K562 (cell line): Measurements from ENCODE around the gene MYO18A. TPM values are rescaled to one million over a fixed set of nuclear protein-coding genes. Genes with fewer than 3 reads are reported as not detected.

ENCODE experiments used
- ATAC-seq: fragments of 200-7000 bp; cut with Tn5 transposase; 3 replicates; pipeline ENCODE4 v1.9.1; 2020; ENCODE audit warnings: moderate library complexity
- BruUV-seq: library from RNA; stranded (reverse); fragments of 400-500 nt; replicated peaks from 2 replicates; lab custom pipeline; 2021; lab: Mats Ljungman, UMichigan
- CTCF ChIA-PET: fragments of 300-600 bp; formaldehyde crosslinking; extraction: SDS; loops from one replicate; lab custom pipeline; 2021; ENCODE audit warnings: low intra/inter-chr PET ratio; lab: Yijun Ruan, JAX
- POLR2A ChIA-PET: fragments of 300-600, 350-650 bp; sonication (Branson Sonifier 250); formaldehyde crosslinking; extraction: SDS; loops from one replicate; lab custom pipeline; 2021; ENCODE audit warnings: antibody characterized with exemption, inconsistent platforms; lab: Yijun Ruan, JAX
- DNase-seq, 4 experiments: peaks; one replicate each; pipeline versions ENCODE4 v3.0.0 to v3.0.0-alpha.2; 2011 to 2018; ENCODE audit warnings: low spot score in 3 of 4, mixed read lengths in 3 of 4; ENCODE audit errors: extremely low read depth in 1 of 4
- FAIRE-seq: peaks from 2 replicates; lab custom pipeline; 2011; peaks lifted over from hg19 to GRCh38; lab: Jason Lieb, UNC
- H2AFZ ChIP-seq: 2 replicates; pipeline ENCODE4 v1.6.0; 2011; ENCODE audit warnings: low read depth, low read length, control low read depth, inconsistent platforms
- H3K27ac ChIP-seq: fragments of 200-600 bp; 3 replicates; pipeline ENCODE4 v1.8.0; 2011; ENCODE audit warnings: low read depth, mild to moderate bottlenecking, control low read depth, inconsistent platforms, low read length, moderate library complexity, mixed read lengths; ENCODE audit errors: extremely low read depth
- H3K27me3 ChIP-seq, 2 experiments: fragments of 300-600 bp in 1 of 2; 2 replicates in 1 of 2; 3 replicates in 1 of 2; pipeline versions ENCODE4 v1.6.0 to v1.8.0; 2011; ENCODE audit warnings: inconsistent platforms in 2 of 2, low read length in 2 of 2, mild to moderate bottlenecking in 1 of 2, mixed read lengths in 1 of 2, moderate library complexity in 1 of 2; ENCODE audit not compliant: control insufficient read depth in 2 of 2, insufficient read depth in 2 of 2
- H3K36me3 ChIP-seq: fragments of 300-600 bp; 3 replicates; pipeline ENCODE4 v1.8.0; 2011; ENCODE audit warnings: mild to moderate bottlenecking, low read length, inconsistent platforms; ENCODE audit not compliant: control insufficient read depth, insufficient read depth
- H3K4me1 ChIP-seq, 2 experiments: fragments of 200-600 bp in 1 of 2; replicated peaks in 1 of 2; 2 replicates in 1 of 2; 3 replicates in 1 of 2; pipeline versions ENCODE4 v1.5.1 to v1.8.0; 2011; ENCODE audit warnings: inconsistent platforms in 2 of 2, low read length in 2 of 2, mild to moderate bottlenecking in 1 of 2, mixed read lengths in 1 of 2, moderate library complexity in 1 of 2; ENCODE audit not compliant: control insufficient read depth in 2 of 2, insufficient read depth in 2 of 2
- H3K4me2 ChIP-seq: 2 replicates; pipeline ENCODE4 v1.6.1; 2011; ENCODE audit warnings: low read length, control low read depth, inconsistent platforms, mixed read lengths; ENCODE audit not compliant: insufficient read depth
- H3K4me3 ChIP-seq: fragments of 200-600 bp; sonication (generic), shearing (Covaris generic); 2 replicates; pipeline ENCODE4 v1.5.1; 2016; ENCODE audit warnings: control low read depth, inconsistent platforms
- H3K79me2 ChIP-seq: fragments of 200-600 bp; 3 replicates; pipeline ENCODE4 v1.8.0; 2011; ENCODE audit warnings: low read length, inconsistent platforms; ENCODE audit not compliant: control insufficient read depth, insufficient read depth
- H3K9ac ChIP-seq, 2 experiments: 2 replicates each; pipeline versions ENCODE4 v1.6.0 to v1.6.1; 2011; ENCODE audit warnings: low read depth in 2 of 2, low read length in 2 of 2, control low read depth in 1 of 2, inconsistent platforms in 1 of 2, mild to moderate bottlenecking in 1 of 2, mixed read lengths in 1 of 2; ENCODE audit not compliant: insufficient read depth in 1 of 2
- H3K9me1 ChIP-seq: one replicate; pipeline ENCODE4 v1.6.0; 2011; ENCODE audit warnings: inconsistent platforms, mild to moderate bottlenecking, low read length, moderate library complexity; ENCODE audit not compliant: control insufficient read depth, insufficient read depth
- H3K9me3 ChIP-seq: replicated peaks from 2 replicates; pipeline ENCODE4 v1.5.1; 2011; ENCODE audit warnings: low read depth, low read length, inconsistent platforms; ENCODE audit not compliant: control insufficient read depth, insufficient read depth
- H4K20me1 ChIP-seq: replicated peaks from 2 replicates; pipeline ENCODE4 v1.6.1; 2011; ENCODE audit warnings: low read length, inconsistent platforms, mixed read lengths; ENCODE audit not compliant: control insufficient read depth, insufficient read depth
- CUX1 ChIP-seq: fragments of 200-800 bp; sonication (Bioruptor generic); IDR thresholded peaks from 2 replicates; pipeline ENCODE4 v1.6.1; 2016; ENCODE audit warnings: missing genetic modification characterization, missing compliant biosample characterization
- MBD1 ChIP-seq: fragments of 250-450 bp; sonication (Bioruptor Pico); IDR thresholded peaks from 2 replicates; pipeline ENCODE4 v1.8.0; 2022; ENCODE audit warnings: inconsistent platforms
- NFRKB ChIP-seq: fragments of 450-650 bp; IDR thresholded peaks from 2 replicates; pipeline ENCODE4 v1.6.1; 2016; ENCODE audit warnings: low read depth
- RFX1 ChIP-seq: fragments of 450-650 bp; IDR thresholded peaks from 2 replicates; pipeline ENCODE4 v1.6.1; 2016; ENCODE audit warnings: mild to moderate bottlenecking, moderate library complexity
- ZNF592 ChIP-seq: fragments of 450-650 bp; IDR thresholded peaks from 2 replicates; pipeline ENCODE4 v1.6.1; 2017; ENCODE audit warnings: antibody characterized with exemption, mild to moderate bottlenecking
- WGBS: fragments of 100-300 bp; shearing (Covaris generic); methylation state at CpG from one replicate; pipeline ENCODE4 v1.1.6; 2016; ENCODE audit warnings: low coverage, mixed read lengths; ENCODE audit not compliant: insufficient coverage; ENCODE audit errors: missing lambda C conversion rate; 5-methylcytosine and 5-hydroxymethylcytosine counted together
- in situ Hi-C: fragments of 300-500 bp; cut with MboI; formaldehyde crosslinking; loops from 4 replicates; pipeline ENCODE4 v1.15.0; 2018; ENCODE audit warnings: inconsistent platforms, mixed read lengths
- intact Hi-C: fragments of 100-400 bp; cut with micrococcal nuclease; formaldehyde crosslinking; loops from 2 replicates; pipeline ENCODE4 v1.14.2; 2022
- polyA plus RNA-seq, 8 experiments: library from polyadenylated mRNA; depleted of rRNA in 4 of 8; stranded (reverse) in 5 of 8; unstranded in 3 of 8; fragments of >200 nt; fragmentation: Nextera tagmentation in 2 of 8; fragmentation: Illumina TruSeq in 1 of 8; extraction: Ambion mirVana in 2 of 8; extraction: Trizol in 1 of 8; gene quantifications; 2 replicates each; pipeline versions ENCODE4 v1.2.1 to v1.2.3, GENCODE V29; 2011 to 2014; ENCODE audit warnings: inconsistent platforms in 1 of 8, missing spikeins in 1 of 8
- total RNA-seq, 7 experiments: library from RNA; depleted of rRNA in 6 of 7; stranded (reverse); fragments of >200 nt in 6 of 7; fragmentation: Illumina TruSeq in 2 of 7; extraction: Trizol in 2 of 7; gene quantifications; 2 replicates each; pipeline versions ENCODE4 v1.2.1 to v1.2.3, GENCODE V29; 2011 to 2021; ENCODE audit warnings: low replicate concordance in 1 of 7

Gene MYO18A
- total and polyA plus RNA-seq, 9 of the 15 experiments (the other 6 are each of a cell fraction or from before 2014, with no cell fraction given), result 2.5 to 65.4 (median 17.1) TPM

DNA sequence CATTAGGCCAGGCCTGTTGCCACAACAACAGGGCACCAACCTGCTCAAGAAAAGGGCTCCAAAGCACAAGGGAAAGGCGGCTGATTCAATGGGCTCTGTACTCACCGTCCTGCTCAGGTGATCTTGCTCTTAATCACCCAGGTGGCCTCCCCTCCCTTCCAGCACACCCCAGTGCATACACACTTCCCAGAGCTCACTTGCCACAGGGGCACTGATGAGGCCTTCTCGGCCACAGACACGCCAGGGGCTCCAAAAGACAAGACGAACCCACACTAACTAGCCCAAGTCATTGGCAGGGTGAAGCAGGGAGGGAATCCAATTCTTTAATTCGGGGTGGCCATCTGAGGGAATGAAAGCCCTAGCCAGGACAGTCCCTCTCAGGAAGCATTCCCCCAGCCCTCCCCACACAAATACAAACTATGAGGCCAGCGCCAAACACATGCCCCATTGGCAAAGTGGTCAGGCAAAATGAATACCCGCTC lies 1.4 kb downstream of the MYO18A start:
- intact Hi-C loops, result loop anchor here (1.0 to 2.0 kb wide), 2 partner anchors 16 to 30 kb away; no protein-coding TSS in a partner anchor
- Histone ChIP-seq H3K79me2 (peaks cover 59% of the 10 kb centered on the region), H2AFZ (0 out of 2 replicates have a peak overlapping the region, but pooled peaks have one; percentile 25), H3K4me1 (peaks cover 30 to 52% of the 10 kb centered on the region in 2 experiments), H4K20me1 (no peaks in the 10 kb centered on the region), H3K4me3 (peak overlapping the region; percentile 49), H3K27me3 (no peaks in the 10 kb centered on the region), H3K9me3 (no peaks in the 10 kb centered on the region), H3K36me3 (peaks cover 5% of the 10 kb centered on the region; the same call in 1 of the 3 replicates)
- CTCF ChIA-PET, result interaction anchor here (1.4 kb wide), 1 partner anchor 29 kb away, joined by 4 read pairs; no protein-coding TSS in a partner anchor
- DNase-seq, result no peak
- TF ChIP-seq CUX1 (CRISPR knock-in tag), result 0 out of 2 replicates have a peak, but pooled peaks have one; percentile 10
- peak; percentile 79 for TF ChIP-seq RFX1
- TF ChIP-seq NFRKB, result peak; percentile 62
- TF ChIP-seq MBD1 (CRISPR knock-in tag), result no peak
- peak; percentile 59; the same call in 1 of the 2 replicates for TF ChIP-seq ZNF592
- TF ChIP-seq, all 486 proteins: peak for 4
- ATAC-seq (peak; percentile 5), FAIRE-seq (no peak)
- H3K9me1 ChIP-seq, result no peaks in the 10 kb centered on the region
- WGBS, result 0% methylated on average over 7 of the region's 8 CpGs
- peak overlapping the region; percentile 96 for H3K4me2 ChIP-seq
- TSS peak; percentile 71 for BruUV-seq
- peak overlapping the region; percentile 97 for H3K27ac ChIP-seq
- in situ Hi-C loops, result no loop called here
- peak overlapping the region; percentile 89 to 90 for H3K9ac ChIP-seq
- POLR2A ChIA-PET, result interaction anchor here (0.7 to 6.6 kb wide), 8 partner anchors 9 to 544 kb away, joined by 3 to 74 read pairs (median 4); partner anchors contain the start of gene NUFIP2
